Measurements from ENCODE around the gene MYBL2. TPM values are rescaled to one million over a fixed set of nuclear protein-coding genes. Genes with fewer than 3 reads are reported as not detected.

The MYBL2 gene
- total RNA-seq, 1 donor from 2014 or later = 24.3 TPM

DNA sequence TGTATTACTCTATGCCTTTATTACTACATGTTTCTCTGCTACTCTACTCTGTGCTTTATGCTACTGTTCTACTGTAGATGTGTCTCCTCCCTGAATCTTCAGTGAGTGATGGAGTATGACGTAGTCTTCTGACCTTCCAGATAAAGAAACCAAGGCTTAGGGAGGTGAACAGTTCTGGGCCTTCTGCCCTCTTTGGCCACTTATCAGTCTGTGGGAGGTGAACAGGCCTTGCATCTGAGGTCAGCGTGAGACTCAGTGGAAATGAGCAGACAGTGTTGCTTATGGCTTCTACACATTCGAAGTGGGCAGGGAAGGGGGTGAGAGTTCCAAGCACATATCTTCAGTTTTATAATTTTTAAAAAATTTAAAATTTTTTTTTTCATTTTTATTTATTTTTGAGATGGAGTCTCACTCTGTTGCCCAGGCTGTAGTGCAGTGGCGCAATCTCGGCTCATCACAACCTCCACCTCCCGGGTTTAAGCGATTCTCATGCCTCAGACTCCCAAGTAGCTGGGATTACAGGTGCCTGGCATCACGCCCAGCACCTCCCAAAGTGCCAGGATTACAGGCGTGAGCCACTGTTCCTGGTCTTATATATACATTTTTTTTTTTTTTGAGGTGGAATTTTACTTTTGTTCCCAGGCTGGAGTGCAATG lies 24.2 kb downstream of the MYBL2 start:
- DNase-seq (ENCODE audit: low spot score in 2 of 2, unreplicated experiment in 2 of 2) = no peak
- H3K9me3 Mint-ChIP-seq = no peaks in the 10 kb centered on the region
- TF ChIP-seq, protein P1, sequence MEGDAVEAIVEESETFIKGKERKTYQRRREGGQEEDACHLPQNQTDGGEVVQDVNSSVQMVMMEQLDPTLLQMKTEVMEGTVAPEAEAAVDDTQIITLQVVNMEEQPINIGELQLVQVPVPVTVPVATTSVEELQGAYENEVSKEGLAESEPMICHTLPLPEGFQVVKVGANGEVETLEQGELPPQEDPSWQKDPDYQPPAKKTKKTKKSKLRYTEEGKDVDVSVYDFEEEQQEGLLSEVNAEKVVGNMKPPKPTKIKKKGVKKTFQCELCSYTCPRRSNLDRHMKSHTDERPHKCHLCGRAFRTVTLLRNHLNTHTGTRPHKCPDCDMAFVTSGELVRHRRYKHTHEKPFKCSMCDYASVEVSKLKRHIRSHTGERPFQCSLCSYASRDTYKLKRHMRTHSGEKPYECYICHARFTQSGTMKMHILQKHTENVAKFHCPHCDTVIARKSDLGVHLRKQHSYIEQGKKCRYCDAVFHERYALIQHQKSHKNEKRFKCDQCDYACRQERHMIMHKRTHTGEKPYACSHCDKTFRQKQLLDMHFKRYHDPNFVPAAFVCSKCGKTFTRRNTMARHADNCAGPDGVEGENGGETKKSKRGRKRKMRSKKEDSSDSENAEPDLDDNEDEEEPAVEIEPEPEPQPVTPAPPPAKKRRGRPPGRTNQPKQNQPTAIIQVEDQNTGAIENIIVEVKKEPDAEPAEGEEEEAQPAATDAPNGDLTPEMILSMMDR (IDR thresholded peaks at IDR 0.05; ENCODE audit: unreplicated experiment) = no peak
- H3K36me3 Mint-ChIP-seq = no peaks in the 10 kb centered on the region
- H3K27me3 Mint-ChIP-seq (ENCODE audit: low read depth) = no peaks in the 10 kb centered on the region
- H3K4me3 Mint-ChIP-seq = no peak overlapping the region
- H3K4me1 Mint-ChIP-seq = no peaks in the 10 kb centered on the region
- no peak overlapping the region for H3K27ac Mint-ChIP-seq

DNA sequence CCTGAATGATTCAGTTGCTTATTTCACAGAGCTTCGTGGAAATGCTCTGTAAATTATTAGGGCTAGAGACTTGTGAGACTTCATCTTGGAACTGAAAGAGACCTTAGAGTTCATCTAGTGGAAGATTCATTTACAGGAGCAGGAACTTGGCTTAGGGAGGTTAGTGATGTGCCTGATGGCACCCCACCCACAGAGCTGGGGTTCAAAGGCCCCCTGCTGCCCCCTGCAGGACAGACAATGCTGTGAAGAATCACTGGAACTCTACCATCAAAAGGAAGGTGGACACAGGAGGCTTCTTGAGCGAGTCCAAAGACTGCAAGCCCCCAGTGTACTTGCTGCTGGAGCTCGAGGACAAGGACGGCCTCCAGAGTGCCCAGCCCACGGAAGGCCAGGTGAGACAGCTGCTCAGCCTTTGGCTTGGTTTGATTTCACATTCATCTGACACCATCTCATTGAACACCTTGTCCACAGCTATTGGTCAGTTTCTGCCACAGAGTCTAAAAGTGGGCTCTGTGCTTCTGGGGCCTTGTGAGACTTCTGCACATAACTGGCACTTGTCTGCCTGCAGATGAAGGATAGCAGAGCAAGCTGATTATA lies 25.1 kb downstream of the MYBL2 start:
- Mint-ChIP-seq H3K9me3 (no peaks in the 10 kb centered on the region), H3K36me3 (peaks cover 1% of the 10 kb centered on the region), H3K27me3 (ENCODE audit: low read depth) (no peaks in the 10 kb centered on the region), H3K27ac (no peak overlapping the region), H3K4me1 (no peaks in the 10 kb centered on the region), H3K4me3 (no peak overlapping the region)
- TF ChIP-seq, protein P1 (IDR thresholded peaks at IDR 0.05; ENCODE audit: unreplicated experiment) = no peak
- DNase-seq (ENCODE audit: low spot score in 2 of 2, unreplicated experiment in 2 of 2) = no peak

DNA sequence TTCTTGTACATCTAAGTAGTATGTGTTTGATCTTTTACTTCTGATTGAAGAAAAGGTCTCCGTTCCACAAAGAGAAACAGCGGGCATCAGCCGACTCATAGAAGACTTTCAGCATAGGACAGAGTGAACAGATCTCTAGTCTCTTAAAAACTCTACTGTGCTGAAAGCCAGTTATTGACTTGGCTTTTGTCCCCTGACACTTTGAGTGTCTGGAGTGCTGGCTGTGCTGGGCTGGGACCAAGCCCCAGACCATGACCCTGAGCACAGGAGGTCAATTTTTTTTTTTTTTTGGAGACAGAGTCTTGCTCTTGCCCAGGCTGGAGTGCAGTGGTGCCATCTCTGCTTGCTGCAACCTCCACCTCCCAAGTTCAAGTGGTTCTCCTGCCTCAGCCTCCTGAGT lies 27.8 kb downstream of the MYBL2 start:
- no peak for DNase-seq (ENCODE audit: low spot score in 2 of 2, unreplicated experiment in 2 of 2)
- no peaks in the 10 kb centered on the region for H3K4me1 Mint-ChIP-seq
- no peaks in the 10 kb centered on the region for H3K27me3 Mint-ChIP-seq (ENCODE audit: low read depth)
- H3K4me3 Mint-ChIP-seq = no peak overlapping the region
- TF ChIP-seq, protein P1 (IDR thresholded peaks at IDR 0.05; ENCODE audit: unreplicated experiment) = no peak
- H3K36me3 Mint-ChIP-seq = peaks cover 1% of the 10 kb centered on the region
- H3K9me3 Mint-ChIP-seq = no peaks in the 10 kb centered on the region
- no peak overlapping the region for H3K27ac Mint-ChIP-seq

DNA sequence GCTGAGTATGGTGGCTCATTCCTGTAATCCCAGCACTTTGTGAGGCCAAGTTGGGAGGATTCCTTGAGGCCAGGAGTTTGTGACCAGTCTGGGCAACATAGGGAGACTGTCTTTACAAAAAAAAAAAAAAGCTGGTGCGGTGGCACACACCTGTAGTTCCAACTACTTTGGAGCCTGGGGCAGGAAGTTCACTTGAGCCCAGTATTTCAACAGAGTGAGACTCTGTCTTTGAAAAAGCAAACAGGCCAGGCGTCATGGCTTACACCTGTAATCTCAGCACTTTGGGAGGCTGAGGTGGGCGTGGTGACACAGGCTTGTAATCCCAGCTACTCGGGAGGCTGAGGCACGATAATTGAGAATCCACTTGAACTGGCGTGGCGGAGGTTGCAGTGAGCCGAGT lies 28.7 kb downstream of the MYBL2 start:
- Mint-ChIP-seq H3K4me1 (no peaks in the 10 kb centered on the region), H3K4me3 (no peak overlapping the region), H3K36me3 (peaks cover 1% of the 10 kb centered on the region), H3K9me3 (no peaks in the 10 kb centered on the region), H3K27ac (no peak overlapping the region), H3K27me3 (ENCODE audit: low read depth) (no peaks in the 10 kb centered on the region)
- TF ChIP-seq, protein P1 (IDR thresholded peaks at IDR 0.05; ENCODE audit: unreplicated experiment) = no peak
- DNase-seq (ENCODE audit: low spot score in 2 of 2, unreplicated experiment in 2 of 2) = no peak

DNA sequence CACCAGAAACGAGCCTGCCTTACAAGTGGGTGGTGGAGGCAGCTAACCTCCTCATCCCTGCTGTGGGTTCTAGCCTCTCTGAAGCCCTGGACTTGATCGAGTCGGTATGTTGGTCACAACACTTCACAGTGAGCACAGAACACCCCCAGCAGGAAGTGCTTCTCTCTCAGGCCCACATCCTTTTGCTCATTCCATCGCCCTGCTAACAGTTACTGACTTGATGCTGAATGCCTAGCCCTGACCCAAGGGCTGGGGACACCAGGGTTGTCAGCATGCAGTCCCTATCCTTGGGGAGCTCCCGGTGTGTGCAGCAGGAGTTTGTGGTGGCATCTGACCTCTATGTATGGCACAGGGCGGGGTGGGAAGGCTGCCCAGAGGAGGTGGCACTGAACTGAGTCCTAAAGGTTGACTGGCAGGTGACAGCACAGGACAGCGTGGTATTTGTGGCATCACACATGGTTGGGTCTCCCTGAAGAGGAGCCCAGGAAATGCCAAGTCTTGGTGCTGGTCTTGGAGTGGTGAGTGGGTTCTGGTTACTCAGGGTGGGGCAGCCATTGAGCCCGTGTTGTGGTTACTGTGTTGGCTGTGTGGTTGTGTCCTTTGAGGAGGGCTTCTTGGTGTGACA lies 33.1 kb downstream of the MYBL2 start:
- DNase-seq (ENCODE audit: low spot score in 2 of 2, unreplicated experiment in 2 of 2) = no peak
- Mint-ChIP-seq H3K27me3 (ENCODE audit: low read depth) (no peaks in the 10 kb centered on the region), H3K4me1 (no peaks in the 10 kb centered on the region), H3K27ac (no peak overlapping the region), H3K36me3 (peaks cover 1% of the 10 kb centered on the region), H3K9me3 (no peaks in the 10 kb centered on the region), H3K4me3 (no peak overlapping the region)
- TF ChIP-seq, protein P1 (IDR thresholded peaks at IDR 0.05; ENCODE audit: unreplicated experiment) = no peak
